Epithelial cell of proximal tubule (primary cell): ENCODE results near the gene PCED1B. TPM values are rescaled to one million over a fixed set of nuclear protein-coding genes. Genes with fewer than 3 reads are reported as not detected.

Experiments used
- DNase-seq: peaks from one replicate; pipeline ENCODE4 v3.0.0-alpha.2; 2011; ENCODE audit warnings: low read depth
- H3K4me3 ChIP-seq: 2 replicates; pipeline ENCODE4 v1.5.1; 2011; ENCODE audit warnings: low read depth, mild to moderate bottlenecking, low read length
- total RNA-seq: library from RNA; depleted of rRNA; stranded (reverse); fragments of >200 nt; gene quantifications from 2 replicates; pipeline ENCODE4 v1.2.3, GENCODE V29; 2015
- TF ChIP-seq, protein P1 (sequence below): conservative IDR thresholded peaks from 2 replicates; pipeline ENCODE4 v1.5.1; 2012; ENCODE audit warnings: low read depth, mild to moderate bottlenecking, low read length

PCED1B gene
- total RNA-seq, 1 donor from 2014 or later: 9.0 TPM

DNA sequence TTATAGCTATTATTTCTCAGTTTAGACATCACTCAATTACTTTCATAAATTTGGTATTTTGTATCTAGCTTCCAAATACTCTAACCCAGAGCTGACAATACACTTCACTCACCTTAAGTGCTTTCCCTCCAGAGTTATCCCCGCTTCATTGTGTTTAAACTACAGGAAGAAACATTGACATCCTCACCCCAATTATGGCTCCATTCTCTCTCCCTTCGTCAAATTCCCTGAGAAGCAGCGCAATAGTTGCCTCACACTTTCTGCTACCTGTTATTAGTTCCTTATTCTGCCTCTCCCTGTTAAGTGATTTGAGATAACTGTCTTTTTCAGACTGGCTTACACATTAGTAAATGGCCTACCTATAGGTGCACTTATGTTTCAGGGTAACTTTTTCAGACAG lies 69.7 kb downstream of the PCED1B start:
- TF ChIP-seq, protein P1, sequence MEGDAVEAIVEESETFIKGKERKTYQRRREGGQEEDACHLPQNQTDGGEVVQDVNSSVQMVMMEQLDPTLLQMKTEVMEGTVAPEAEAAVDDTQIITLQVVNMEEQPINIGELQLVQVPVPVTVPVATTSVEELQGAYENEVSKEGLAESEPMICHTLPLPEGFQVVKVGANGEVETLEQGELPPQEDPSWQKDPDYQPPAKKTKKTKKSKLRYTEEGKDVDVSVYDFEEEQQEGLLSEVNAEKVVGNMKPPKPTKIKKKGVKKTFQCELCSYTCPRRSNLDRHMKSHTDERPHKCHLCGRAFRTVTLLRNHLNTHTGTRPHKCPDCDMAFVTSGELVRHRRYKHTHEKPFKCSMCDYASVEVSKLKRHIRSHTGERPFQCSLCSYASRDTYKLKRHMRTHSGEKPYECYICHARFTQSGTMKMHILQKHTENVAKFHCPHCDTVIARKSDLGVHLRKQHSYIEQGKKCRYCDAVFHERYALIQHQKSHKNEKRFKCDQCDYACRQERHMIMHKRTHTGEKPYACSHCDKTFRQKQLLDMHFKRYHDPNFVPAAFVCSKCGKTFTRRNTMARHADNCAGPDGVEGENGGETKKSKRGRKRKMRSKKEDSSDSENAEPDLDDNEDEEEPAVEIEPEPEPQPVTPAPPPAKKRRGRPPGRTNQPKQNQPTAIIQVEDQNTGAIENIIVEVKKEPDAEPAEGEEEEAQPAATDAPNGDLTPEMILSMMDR: no peak
- no peak for DNase-seq
- no peak overlapping the region for H3K4me3 ChIP-seq

DNA sequence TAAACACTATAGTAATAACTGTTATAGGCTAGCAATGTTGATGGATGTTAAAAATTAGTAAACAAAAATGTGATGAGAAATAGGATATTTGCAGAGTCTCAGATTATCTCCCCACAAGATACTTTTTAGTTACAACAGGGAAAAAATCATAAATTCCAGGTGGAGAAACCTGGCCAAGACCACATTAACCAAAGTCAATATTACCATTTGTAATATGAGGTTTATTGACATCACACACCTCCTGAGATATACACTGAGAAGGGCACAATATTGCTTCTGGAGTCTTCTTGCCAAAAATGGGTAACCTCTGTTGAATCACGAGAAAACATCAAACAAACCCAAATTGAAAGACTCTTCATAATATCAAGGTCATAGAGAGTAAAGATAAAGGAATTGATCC lies 72.7 kb downstream of the PCED1B start:
- TF ChIP-seq, protein P1: no peak
- no peak overlapping the region for H3K4me3 ChIP-seq
- no peak for DNase-seq

DNA sequence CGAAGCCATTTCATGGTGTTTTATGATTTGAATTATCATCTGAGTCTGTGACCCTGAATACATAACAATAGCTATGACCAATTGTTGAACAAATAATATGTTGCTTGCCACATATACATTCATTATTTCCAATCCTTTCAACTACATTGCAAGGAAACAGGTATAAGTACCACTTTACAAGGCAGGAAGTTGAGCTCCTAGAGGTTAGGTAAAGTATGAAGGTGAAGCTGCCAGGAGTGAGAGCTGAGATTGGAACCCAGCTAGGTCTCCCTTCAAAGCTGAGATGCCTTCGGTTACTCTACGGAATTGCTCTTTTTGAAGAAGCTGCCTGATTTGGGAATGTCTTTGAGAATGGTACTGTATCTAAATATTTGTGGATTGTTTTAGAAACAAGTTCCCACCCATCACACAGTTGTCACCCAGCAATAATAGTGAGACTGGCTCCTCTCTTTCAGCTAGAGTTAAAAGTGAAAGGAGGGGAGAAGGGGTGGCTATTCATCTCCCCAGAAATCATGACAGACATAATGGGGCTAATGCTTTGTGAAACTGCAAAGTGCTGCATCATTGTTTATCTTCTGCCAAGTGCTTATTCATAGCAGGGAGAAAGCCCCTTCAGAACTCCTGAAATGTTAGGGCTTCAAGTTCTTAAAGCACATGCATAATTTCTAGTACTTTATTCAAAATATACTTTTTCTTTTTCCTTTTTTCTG lies 76.2 kb downstream of the PCED1B start:
- DNase-seq: peak; percentile 13
- TF ChIP-seq, protein P1: no peak
- no peak overlapping the region for H3K4me3 ChIP-seq

DNA sequence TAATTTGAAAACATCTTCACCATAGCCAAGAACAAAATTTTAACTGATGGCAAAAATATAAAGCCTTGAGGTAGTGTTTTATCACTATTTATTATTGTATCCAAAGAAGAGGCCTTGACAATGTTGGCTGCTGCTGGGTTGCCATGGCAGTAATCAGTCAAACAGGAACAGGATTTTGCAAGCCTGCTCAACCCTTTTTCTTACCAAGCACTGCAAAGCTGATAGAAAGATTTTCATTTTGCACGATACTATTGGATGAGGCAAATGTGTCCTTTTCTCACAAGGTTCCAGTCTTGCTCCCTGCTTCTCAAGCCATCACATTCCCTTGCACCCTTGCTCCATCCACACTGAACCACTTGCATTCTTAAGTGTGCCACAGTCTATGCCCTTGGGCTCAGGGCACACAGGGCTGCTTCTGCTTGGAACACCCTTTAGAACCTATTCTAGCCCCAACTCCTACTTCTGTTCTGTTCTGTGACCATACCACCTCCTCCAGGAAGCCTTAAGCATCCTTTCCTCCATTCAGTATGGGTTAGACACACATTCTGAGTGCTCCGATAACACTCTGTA lies 76.8 kb downstream of the PCED1B start:
- H3K4me3 ChIP-seq: no peak overlapping the region
- peak; percentile 4 for DNase-seq
- TF ChIP-seq, protein P1: no peak

DNA sequence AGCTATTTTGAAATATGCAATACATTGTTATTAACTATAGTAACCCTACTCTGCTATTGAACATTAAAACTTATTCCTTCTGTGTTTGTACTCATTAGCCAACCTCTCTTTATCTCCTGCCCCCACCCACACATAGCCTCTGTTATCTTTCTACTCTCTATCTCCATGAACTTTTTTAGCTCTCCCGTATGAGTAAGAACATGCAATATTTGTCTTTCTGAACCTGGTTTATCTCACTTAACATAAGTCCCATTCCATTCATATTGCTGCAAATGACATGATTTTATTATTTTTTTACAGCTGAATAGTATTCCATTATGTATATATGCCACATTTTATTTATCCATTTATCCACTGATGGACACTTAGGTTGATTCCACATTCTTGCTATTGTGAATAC lies 79.4 kb downstream of the PCED1B start:
- TF ChIP-seq, protein P1: no peak
- H3K4me3 ChIP-seq: no peak overlapping the region
- DNase-seq: no peak

DNA sequence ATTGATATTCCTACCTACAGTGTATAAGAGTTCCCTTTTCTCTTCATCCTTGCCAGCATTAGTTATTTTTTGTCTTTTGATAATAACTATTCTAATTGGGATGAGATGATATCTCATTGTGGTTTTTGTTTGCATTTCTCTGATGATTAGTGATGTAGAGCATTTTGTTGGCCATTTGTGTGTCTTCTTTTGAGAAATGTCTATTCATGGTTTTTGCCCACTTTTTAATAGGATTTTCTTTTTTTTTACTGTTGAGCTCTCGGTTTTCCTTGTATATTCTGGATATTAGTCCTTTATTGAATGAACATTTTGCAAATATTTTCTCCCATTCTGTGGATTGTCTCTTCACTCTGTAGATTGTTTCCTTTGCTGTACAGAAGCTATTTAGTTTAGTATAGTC lies 79.9 kb downstream of the PCED1B start:
- H3K4me3 ChIP-seq: no peak overlapping the region
- DNase-seq: no peak
- TF ChIP-seq, protein P1: no peak
